H1 (cell line): ENCODE data around the gene CCNA2. TPM values are rescaled to one million over a fixed set of nuclear protein-coding genes. Genes with fewer than 3 reads are reported as not detected.

Experiments
- CTCF ChIA-PET: fragments of 300-600 bp; sonication (Branson Sonifier 250); formaldehyde crosslinking; loops from one replicate; lab custom pipeline; 2021; ENCODE audit not compliant: partially characterized antibody; lab: Charles Lee
- POLR2A ChIA-PET: fragments of 300-600 bp; sonication (Branson Sonifier 250); formaldehyde crosslinking; loops from one replicate; lab custom pipeline; 2021; ENCODE audit warnings: inconsistent platforms; ENCODE audit not compliant: partially characterized antibody; lab: Charles Lee
- DNase-seq, 2 experiments: peaks; one replicate each; pipeline versions ENCODE4 v3.0.0 to v3.0.0-alpha.2; 2010 to 2022; ENCODE audit warnings: low spot score in 2 of 2, low read depth in 1 of 2, mixed read lengths in 1 of 2
- FAIRE-seq: peaks from 2 replicates; lab custom pipeline; 2011; peaks lifted over from hg19 to GRCh38; lab: Jason Lieb, UNC
- H2AFZ ChIP-seq: 2 replicates; pipeline ENCODE4 v1.8.1; 2012; ENCODE audit warnings: low read length, inconsistent platforms
- H2AK5ac ChIP-seq: 2 replicates; pipeline ENCODE4 v1.6.1; 2013; ENCODE audit warnings: low read depth, low read length
- H2BK120ac ChIP-seq: replicated peaks from 2 replicates; pipeline ENCODE3; 2013; ENCODE audit warnings: low read depth, low read length, inconsistent platforms
- H2BK12ac ChIP-seq: 2 replicates; pipeline ENCODE4 v1.6.1; 2013; ENCODE audit warnings: low read depth, low read length
- H2BK15ac ChIP-seq: 2 replicates; pipeline ENCODE4 v1.6.1; 2013; ENCODE audit warnings: low read length
- H2BK20ac ChIP-seq: 2 replicates; pipeline ENCODE4 v1.6.1; 2013; ENCODE audit warnings: low read length
- H2BK5ac ChIP-seq: 2 replicates; pipeline ENCODE4 v1.6.1; 2013; ENCODE audit warnings: low read depth, low read length
- H3K14ac ChIP-seq: 2 replicates; pipeline ENCODE4 v1.6.1; 2013; ENCODE audit warnings: inconsistent platforms; ENCODE audit not compliant: insufficient read length
- H3K18ac ChIP-seq: 2 replicates; pipeline ENCODE4 v1.6.1; 2013; ENCODE audit warnings: low read length; ENCODE audit errors: extremely low read depth
- H3K23ac ChIP-seq: 2 replicates; pipeline ENCODE4 v1.6.1; 2013; ENCODE audit warnings: inconsistent platforms; ENCODE audit not compliant: insufficient read length
- H3K23me2 ChIP-seq: 2 replicates; pipeline ENCODE4 v1.6.1; 2013; ENCODE audit warnings: low read depth, low read length
- H3K27ac ChIP-seq: 2 replicates; pipeline ENCODE4 v1.6.1; 2011; ENCODE audit warnings: low read depth, low read length, inconsistent platforms
- H3K27me3 ChIP-seq, 4 experiments: replicated peaks in 1 of 4; 1 replicate in 1 of 4; 2 replicates in 3 of 4; pipeline versions ENCODE4 v1.6.1 to v1.8.1; 2011 to 2013; ENCODE audit warnings: low read length in 3 of 4, mild to moderate bottlenecking in 3 of 4, inconsistent platforms in 2 of 4, mixed read lengths in 2 of 4, moderate library complexity in 1 of 4; ENCODE audit not compliant: control insufficient read depth in 3 of 4, insufficient read depth in 3 of 4; ENCODE audit errors: extremely low read depth in 1 of 4
- H3K36me3 ChIP-seq, 4 experiments: 2 replicates each; pipeline versions ENCODE4 v1.6.1 to v1.8.1; 2011 to 2013; ENCODE audit warnings: mild to moderate bottlenecking in 4 of 4, low read length in 3 of 4, moderate library complexity in 2 of 4, control low read depth in 1 of 4, inconsistent platforms in 1 of 4; ENCODE audit not compliant: insufficient read depth in 4 of 4, control insufficient read depth in 2 of 4
- H3K4ac ChIP-seq: replicated peaks from 2 replicates; pipeline ENCODE3; 2013; ENCODE audit warnings: low read length, low read depth, mixed read lengths, inconsistent platforms; ENCODE audit not compliant: insufficient read length
- H3K4me1 ChIP-seq, 4 experiments: replicated peaks in 1 of 4; 1 replicate in 1 of 4; 2 replicates in 3 of 4; pipeline versions ENCODE4 v1.6.1 to v1.8.1; 2011 to 2013; ENCODE audit warnings: low read length in 3 of 4, inconsistent platforms in 2 of 4, mixed read lengths in 1 of 4; ENCODE audit not compliant: insufficient read depth in 4 of 4, control insufficient read depth in 3 of 4
- H3K4me2 ChIP-seq, 2 experiments: 2 replicates each; pipeline versions ENCODE4 v1.6.1 to v1.8.1; 2011 to 2013; ENCODE audit warnings: low read depth in 2 of 2, low read length in 2 of 2, control low read depth in 1 of 2, inconsistent platforms in 1 of 2, mild to moderate bottlenecking in 1 of 2; ENCODE audit not compliant: insufficient read depth in 1 of 2
- H3K4me3 ChIP-seq, 4 experiments: fragments of 200-600, 300-600 bp in 1 of 4; sonication (generic), shearing (Covaris generic), sonication (Bioruptor Twin) in 1 of 4; 2 replicates each; pipeline versions ENCODE4 v1.5.1 to v1.8.1; 2011 to 2016; ENCODE audit warnings: low read length in 4 of 4, low read depth in 3 of 4, control low read depth in 2 of 4, inconsistent platforms in 2 of 4, mild to moderate bottlenecking in 2 of 4, mixed read lengths in 1 of 4, moderate library complexity in 1 of 4; ENCODE audit not compliant: insufficient read depth in 2 of 4; ENCODE audit errors: extremely low read depth in 1 of 4
- H3K56ac ChIP-seq: replicated peaks from 2 replicates; pipeline ENCODE3; 2013; ENCODE audit warnings: low read depth, mild to moderate bottlenecking, mixed read lengths, low read length, inconsistent platforms; ENCODE audit not compliant: insufficient read length
- H3K79me1 ChIP-seq: 2 replicates; pipeline ENCODE4 v1.6.1; 2013; ENCODE audit warnings: low read depth, low read length, control low read depth
- H3K79me2 ChIP-seq, 2 experiments: 2 replicates each; pipeline versions ENCODE4 v1.6.1 to v1.8.1; 2012 to 2013; ENCODE audit warnings: low read length in 2 of 2, mild to moderate bottlenecking in 2 of 2, inconsistent platforms in 1 of 2; ENCODE audit not compliant: insufficient read depth in 2 of 2, control insufficient read depth in 1 of 2
- H3K9ac ChIP-seq, 4 experiments: replicated peaks in 1 of 4; 1 replicate in 1 of 4; 2 replicates in 3 of 4; pipeline versions ENCODE4 v1.6.1 to v1.8.1; 2011 to 2013; ENCODE audit warnings: low read depth in 3 of 4, low read length in 3 of 4, control low read depth in 2 of 4, mild to moderate bottlenecking in 2 of 4, moderate library complexity in 2 of 4, inconsistent platforms in 1 of 4; ENCODE audit errors: extremely low read depth in 1 of 4
- H3K9me3 ChIP-seq, 2 experiments: 2 replicates each; pipeline versions ENCODE4 v1.6.1 to v1.8.1; 2012 to 2013; ENCODE audit warnings: mild to moderate bottlenecking in 2 of 2, moderate library complexity in 2 of 2, control low read depth in 1 of 2, inconsistent platforms in 1 of 2, low read depth in 1 of 2, low read length in 1 of 2, mixed read lengths in 1 of 2; ENCODE audit not compliant: insufficient read depth in 2 of 2
- H4K20me1 ChIP-seq, 2 experiments: replicated peaks in 1 of 2; 2 replicates each; pipeline versions ENCODE3 to v1.8.1; 2011 to 2013; ENCODE audit warnings: inconsistent platforms in 2 of 2, low read length in 2 of 2, mild to moderate bottlenecking in 1 of 2; ENCODE audit not compliant: insufficient read depth in 2 of 2, control insufficient read depth in 1 of 2
- H4K5ac ChIP-seq: 2 replicates; pipeline ENCODE4 v1.6.1; 2013; ENCODE audit warnings: low read length, low read depth, mixed read lengths, inconsistent platforms; ENCODE audit not compliant: insufficient read length
- H4K8ac ChIP-seq: 2 replicates; pipeline ENCODE4 v1.8.0; 2013; ENCODE audit warnings: mild to moderate bottlenecking, moderate library complexity, low read length, inconsistent platforms; ENCODE audit not compliant: insufficient read depth; ENCODE audit errors: extremely low read depth
- H4K91ac ChIP-seq: replicated peaks from 2 replicates; pipeline ENCODE3; 2013; ENCODE audit warnings: low read length, mixed read lengths, inconsistent platforms; ENCODE audit not compliant: insufficient read length
- ASH2L ChIP-seq: fragments of 200-600, 300-600 bp; sonication (generic); IDR thresholded peaks from one replicate; pipeline ENCODE4 v1.7.1; 2017; ENCODE audit warnings: low read length
- BACH1 ChIP-seq: IDR thresholded peaks from 2 replicates; pipeline ENCODE4 v1.6.1; 2012; ENCODE audit warnings: low read length, improper control_type of control experiment
- BRCA1 ChIP-seq: IDR thresholded peaks from 2 replicates; pipeline ENCODE4 v1.6.1; 2012; ENCODE audit warnings: low read depth, low read length, improper control_type of control experiment
- CBX5 ChIP-seq: fragments of 300-800, 300-1000 bp; sonication (generic); IDR thresholded peaks from 2 replicates; pipeline ENCODE4 v1.7.1; 2016; ENCODE audit warnings: antibody characterized with exemption, low read length, low read depth
- CREB1 ChIP-seq: IDR thresholded peaks from 2 replicates; pipeline ENCODE4 v1.6.1; 2012; ENCODE audit warnings: inconsistent platforms
- E2F6 ChIP-seq: IDR thresholded peaks from 2 replicates; pipeline ENCODE4 v1.6.1; 2012; ENCODE audit warnings: inconsistent platforms
- KDM1A ChIP-seq: fragments of 200-600, 300-600 bp; sonication (generic); IDR thresholded peaks from 2 replicates; pipeline ENCODE4 v1.7.1; 2016; ENCODE audit warnings: mild to moderate bottlenecking, low read length, borderline replicate concordance
- NRF1 ChIP-seq: IDR thresholded peaks from 2 replicates; pipeline ENCODE4 v1.6.1; 2011; ENCODE audit warnings: mild to moderate bottlenecking, low read depth, low read length, improper control_type of control experiment
- POLR2A ChIP-seq, 2 experiments: IDR thresholded peaks; 1 replicate in 1 of 2; 2 replicates in 1 of 2; pipeline ENCODE4 v1.6.1; 2011; ENCODE audit warnings: low read depth in 2 of 2, low read length in 2 of 2, mild to moderate bottlenecking in 2 of 2; ENCODE audit errors: control extremely low read depth in 1 of 2
- RAD21 ChIP-seq, 2 experiments: IDR thresholded peaks in 1 of 2; conservative IDR thresholded peaks in 1 of 2; 2 replicates each; pipeline ENCODE4 v1.6.1; 2011; ENCODE audit warnings: low read depth in 2 of 2, low read length in 2 of 2, improper control_type of control experiment in 1 of 2, inconsistent platforms in 1 of 2, mild to moderate bottlenecking in 1 of 2, moderate library complexity in 1 of 2
- SAP30 ChIP-seq: fragments of 300-600 bp; sonication (generic); IDR thresholded peaks from 2 replicates; pipeline ENCODE4 v1.7.1; 2012; ENCODE audit warnings: low read length, moderate library complexity, mild to moderate bottlenecking, inconsistent platforms; ENCODE audit not compliant: insufficient read depth, insufficient replicate concordance
- SP4 ChIP-seq: IDR thresholded peaks from 2 replicates; pipeline ENCODE4 v1.6.1; 2012; ENCODE audit warnings: low read length, inconsistent platforms
- TAF1 ChIP-seq: IDR thresholded peaks from 2 replicates; pipeline ENCODE4 v1.6.1; 2011; ENCODE audit warnings: mild to moderate bottlenecking, low read depth, low read length
- TAF7 ChIP-seq: optimal IDR thresholded peaks from 2 replicates; pipeline ENCODE3; 2011; ENCODE audit warnings: low read depth, mild to moderate bottlenecking, inconsistent platforms, low read length, moderate library complexity, borderline replicate concordance
- TBP ChIP-seq: IDR thresholded peaks from 2 replicates; pipeline ENCODE4 v1.6.1; 2011; ENCODE audit warnings: low read depth, low read length, improper control_type of control experiment
- WGBS, 2 experiments: shearing (Covaris generic) in 1 of 2; methylation state at CpG; one replicate each; pipeline versions ENCODE4 v1.1.6 to v1.1.7; 2013 to 2015; ENCODE audit warnings: low lambda C conversion rate in 2 of 2, mixed read lengths in 2 of 2, inconsistent platforms in 1 of 2, low coverage in 1 of 2, missing lambda C conversion rate in 1 of 2; ENCODE audit not compliant: insufficient replicate concordance in 2 of 2, insufficient coverage in 1 of 2, insufficient read length in 1 of 2; ENCODE audit errors: extremely low coverage in 1 of 2, missing lambda C conversion rate in 1 of 2; 5-methylcytosine and 5-hydroxymethylcytosine counted together
- polyA plus RNA-seq, 7 experiments: library from polyadenylated mRNA; depleted of rRNA in 3 of 7; stranded (reverse) in 5 of 7; unstranded in 2 of 7; fragments of >200 nt in 5 of 7; fragments of 200-250 nt in 2 of 7; gene quantifications; 1 replicate in 5 of 7; 2 replicates in 1 of 7; 4 replicates in 1 of 7; pipeline versions ENCODE4 v1.2.1 to v1.2.3, GENCODE V29; 2011 to 2013; ENCODE audit warnings: missing spikeins in 2 of 7, mixed read lengths in 2 of 7
- total RNA-seq: library from RNA; stranded (reverse); fragmentation: NEBNext Ultra II Directional; extraction: Animal tissue kit (Norgen Biotek cat#: 25700); gene quantifications from 2 replicates; pipeline ENCODE4 v1.2.1, GENCODE V29; 2021

CCNA2 gene
- total and polyA plus RNA-seq, 2 of the 8 experiments (the other 6 are each of a cell fraction or from before 2014, with no cell fraction given), result 42.1 to 98.6 TPM

- Histone ChIP-seq H2BK12ac (no peak overlapping the region), H4K20me1 (no peaks in the 10 kb centered on the region), H2AFZ (no peak overlapping the region), H3K79me1 (no peaks in the 10 kb centered on the region), H4K8ac (no peak overlapping the region), H3K9ac (no peak overlapping the region), H2BK120ac (no peak overlapping the region), H3K9me3 (no peaks in the 10 kb centered on the region), H3K36me3 (no peaks in the 10 kb centered on the region), H2BK5ac (no peak overlapping the region), H4K5ac (no peak overlapping the region), H3K79me2 (no peaks in the 10 kb centered on the region), H4K91ac (no peak overlapping the region), H2BK20ac (no peak overlapping the region), H3K4me1 (peaks cover 0 to 2% (median 0%) of the 10 kb centered on the region in 4 experiments; a peak in 1 of 7 replicates), H3K4me2 (no peak overlapping the region), H3K27me3 (0 out of 7 replicates have a peak, but pooled peaks cover 0 to 2% (median 0%) of the 10 kb centered on the region in 4 experiments), H2BK15ac (no peak overlapping the region), H3K4me3 (no peak overlapping the region), H3K14ac (no peak overlapping the region), H3K27ac (no peak overlapping the region), H3K23me2 (no peaks in the 10 kb centered on the region), H3K18ac (no peak overlapping the region), H3K4ac (no peak overlapping the region), H2AK5ac (no peak overlapping the region), H3K23ac (no peak overlapping the region), H3K56ac (no peak overlapping the region)
- no peak for FAIRE-seq
- CTCF ChIA-PET, result interaction anchor here (0.9 to 1.2 kb wide), 2 partner anchors 12 to 18 kb away, joined by 3 read pairs; no protein-coding TSS in a partner anchor
- POLR2A ChIA-PET, result interaction anchor here (1.9 kb wide), 1 partner anchor 27 kb away, joined by 4 read pairs; the partner anchor contains the start of gene EXOSC9
- 93% methylated on average over 1 of the region's 1 CpG; no CpG with 5 or more reads in 1 of the 2 experiments for WGBS, 2 experiments
- no peak for DNase-seq
- TF ChIP-seq TBP, result no peak
- no peak for TF ChIP-seq SAP30
- no peak for TF ChIP-seq BACH1
- TF ChIP-seq NRF1, result no peak
- TF ChIP-seq TAF1, result no peak
- TF ChIP-seq E2F6, result no peak
- no peak for TF ChIP-seq CREB1
- no peak for TF ChIP-seq ASH2L
- TF ChIP-seq POLR2A (IDR thresholded peaks at IDR 0.05; ENCODE audit: control extremely low read depth in 1 of 2, low read depth in 2 of 2, low read length in 2 of 2), result no peak
- TF ChIP-seq BRCA1, result no peak
- no peak for TF ChIP-seq CBX5
- no peak for TF ChIP-seq SP4
- TF ChIP-seq KDM1A, result no peak
- no peak for TF ChIP-seq RAD21 (IDR thresholded peaks at IDR 0.05 in 1 of 2, conservative IDR thresholded peaks at IDR 0.05 in 1 of 2; ENCODE audit: low read depth in 2 of 2, low read length in 2 of 2)
- no peak for TF ChIP-seq TAF7
Measured at GRCh38 chr4:121773883-121774282, 49.8 kb downstream of the CCNA2 start.
